HG03520 (cell line): Measurements from ENCODE around the gene AIDA.
A peak's percentile ranks its signal among the peaks of the same experiment; 100 is the strongest.

Source experiments
- ATAC-seq: cut with Tn5 transposase; IDR thresholded peaks from one replicate; pipeline ENCODE4 v1.9.1; 2021; ENCODE audit warnings: mild to moderate bottlenecking, moderate library complexity; ENCODE audit not compliant: unreplicated experiment

The AIDA gene

GRCh38 chr1:222653178-222653827 is 59.0 kb downstream of the AIDA start:
- ATAC-seq = peak; percentile 62

- no peak for ATAC-seq
These were observed 59.6 kb downstream of the AIDA start for GRCh38 chr1:222652676-222653075.

GRCh38 chr1:222644636-222644980 is 67.7 kb downstream of the AIDA start:
- ATAC-seq = no peak

GRCh38 chr1:222643938-222644635 is 68.2 kb downstream of the AIDA start:
- ATAC-seq = peak; percentile 94

- ATAC-seq = no peak
These were observed 68.7 kb downstream of the AIDA start for GRCh38 chr1:222643606-222643937.

- ATAC-seq = no peak
These were observed 69.8 kb downstream of the AIDA start for GRCh38 chr1:222642468-222642867.

GRCh38 chr1:222641269-222641948 is 70.9 kb downstream of the AIDA start:
- ATAC-seq = no peak

GRCh38 chr1:222634180-222635013 is 77.9 kb downstream of the AIDA start:
- peak; percentile 92 for ATAC-seq

GRCh38 chr1:222632749-222633148 is 79.5 kb downstream of the AIDA start:
- ATAC-seq = no peak

GRCh38 chr1:222631611-222632208 is 80.6 kb downstream of the AIDA start:
- ATAC-seq = no peak

- no peak for ATAC-seq
These were observed 82.3 kb downstream of the AIDA start for GRCh38 chr1:222629921-222630535.

- no peak for ATAC-seq
These were observed 85.1 kb downstream of the AIDA start for GRCh38 chr1:222627232-222627631.

- ATAC-seq = no peak
These were observed 88.1 kb downstream of the AIDA start for GRCh38 chr1:222624214-222624613.

GRCh38 chr1:222623458-222623857 is 88.8 kb downstream of the AIDA start:
- no peak for ATAC-seq

- no peak for ATAC-seq
These were observed 89.5 kb downstream of the AIDA start for GRCh38 chr1:222622765-222623164.

GRCh38 chr1:222620566-222620965 is 91.7 kb downstream of the AIDA start:
- ATAC-seq = no peak

- no peak for ATAC-seq
These were observed 93.3 kb downstream of the AIDA start for GRCh38 chr1:222618880-222619596.
